ENCODE results near the gene KDM4C. TPM values are rescaled to one million over a fixed set of nuclear protein-coding genes. Genes with fewer than 3 reads are reported as not detected.

KDM4C gene
- total and polyA plus RNA-seq, 2 experiments from 2014 or later: 14.3 to 20.6 TPM

GRCh38 chr9:6761306-6761705 is 3.5 kb downstream of the KDM4C start:
- Histone ChIP-seq H3K4me2 (ENCODE audit: unreplicated experiment) (no peak overlapping the region), H3K27me3 (replicated peaks; ENCODE audit: insufficient read depth) (no peaks in the 10 kb centered on the region), H3K79me2 (ENCODE audit: insufficient read depth) (peaks cover 80% of the 10 kb centered on the region), H3K9me2 (ENCODE audit: insufficient read depth) (no peaks in the 10 kb centered on the region), H3F3A (ENCODE audit: insufficient read depth) (peaks cover 11% of the 10 kb centered on the region), H3K27ac (no peak overlapping the region), H2AFZ (no peak overlapping the region), H3K36me3 (ENCODE audit: low read depth) (no peaks in the 10 kb centered on the region), H3K9me3 (ENCODE audit: low read depth) (no peaks in the 10 kb centered on the region), H3K4me3 (no peak overlapping the region), H4K20me1 (ENCODE audit: insufficient read depth) (no peaks in the 10 kb centered on the region; the same call in 1 of the 2 replicates), H3K9ac (no peak overlapping the region), H3K4me1 (ENCODE audit: insufficient read depth) (peaks cover 25% of the 10 kb centered on the region)
- WGBS, 2 experiments (ENCODE audit: low coverage in 1 of 2, low lambda C conversion rate in 2 of 2, missing lambda C conversion rate in 2 of 2): 99 to 100% methylated on average over 4 of the region's 4 CpGs
- DNase-seq: no peak
- TF ChIP-seq EZH2phosphoT487 (IDR thresholded peaks at IDR 0.05; ENCODE audit: insufficient read depth, low read depth) (no peak), EZH2 (IDR thresholded peaks at IDR 0.05; ENCODE audit: insufficient read depth, poor library complexity, severe bottlenecking) (no peak)
- in situ Hi-C loops (cut with MboI): no loop called here

GRCh38 chr9:6763244-6763643 is 5.5 kb downstream of the KDM4C start:
- peaks cover 11% of the 10 kb centered on the region for H3F3A ChIP-seq (ENCODE audit: insufficient read depth)
- H3K4me2 ChIP-seq (ENCODE audit: unreplicated experiment): no peak overlapping the region
- no peaks in the 10 kb centered on the region; the same call in 1 of the 2 replicates for H4K20me1 ChIP-seq (ENCODE audit: insufficient read depth)
- no peak overlapping the region for H3K4me3 ChIP-seq
- peaks cover 97% of the 10 kb centered on the region for H3K79me2 ChIP-seq (ENCODE audit: insufficient read depth)
- no peaks in the 10 kb centered on the region for H3K9me3 ChIP-seq (ENCODE audit: low read depth)
- H3K27me3 ChIP-seq (replicated peaks; ENCODE audit: insufficient read depth): no peaks in the 10 kb centered on the region
- in situ Hi-C loops (cut with MboI): no loop called here
- no peak for TF ChIP-seq EZH2phosphoT487 (IDR thresholded peaks at IDR 0.05; ENCODE audit: insufficient read depth, low read depth)
- TF ChIP-seq EZH2 (IDR thresholded peaks at IDR 0.05; ENCODE audit: insufficient read depth, poor library complexity, severe bottlenecking): no peak
- H2AFZ ChIP-seq: no peak overlapping the region
- H3K27ac ChIP-seq: no peak overlapping the region
- no peak overlapping the region for H3K9ac ChIP-seq
- peaks cover 25% of the 10 kb centered on the region for H3K4me1 ChIP-seq (ENCODE audit: insufficient read depth)
- no peaks in the 10 kb centered on the region for H3K36me3 ChIP-seq (ENCODE audit: low read depth)
- no peaks in the 10 kb centered on the region for H3K9me2 ChIP-seq (ENCODE audit: insufficient read depth)
- no peak for DNase-seq

DNA sequence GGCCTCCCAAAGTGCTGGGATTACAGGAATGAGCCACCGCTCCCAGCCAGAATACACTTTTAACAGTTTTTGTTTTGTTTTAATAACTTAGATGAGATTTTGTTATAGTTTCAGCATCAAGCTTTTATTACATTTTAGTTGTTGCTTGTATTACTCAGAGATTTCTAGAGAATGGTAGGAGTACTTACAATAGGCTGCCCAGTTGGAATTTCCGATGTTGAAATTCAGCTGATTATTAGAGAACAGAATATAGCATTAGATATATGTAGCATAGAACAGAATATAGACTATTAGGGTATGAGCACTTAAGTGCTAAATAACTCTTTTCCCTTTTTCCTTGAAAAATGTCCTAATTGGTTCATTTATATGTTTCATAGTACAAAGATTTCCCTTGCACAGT is 6.2 kb downstream of the KDM4C start:
- Histone ChIP-seq H3F3A (ENCODE audit: insufficient read depth) (peaks cover 11% of the 10 kb centered on the region), H3K9me2 (ENCODE audit: insufficient read depth) (no peaks in the 10 kb centered on the region), H3K9me3 (ENCODE audit: low read depth) (no peaks in the 10 kb centered on the region), H3K9ac (no peak overlapping the region), H3K4me3 (no peak overlapping the region), H3K36me3 (ENCODE audit: low read depth) (no peaks in the 10 kb centered on the region), H3K27me3 (replicated peaks; ENCODE audit: insufficient read depth) (no peaks in the 10 kb centered on the region), H4K20me1 (ENCODE audit: insufficient read depth) (peaks cover 5% of the 10 kb centered on the region; the same call in 1 of the 2 replicates), H3K79me2 (ENCODE audit: insufficient read depth) (peaks cover 98% of the 10 kb centered on the region), H2AFZ (no peak overlapping the region), H3K27ac (no peak overlapping the region), H3K4me2 (ENCODE audit: unreplicated experiment) (no peak overlapping the region), H3K4me1 (ENCODE audit: insufficient read depth) (peaks cover 25% of the 10 kb centered on the region)
- in situ Hi-C loops (cut with MboI): no loop called here
- no peak for TF ChIP-seq EZH2 (IDR thresholded peaks at IDR 0.05; ENCODE audit: insufficient read depth, poor library complexity, severe bottlenecking)
- TF ChIP-seq EZH2phosphoT487 (IDR thresholded peaks at IDR 0.05; ENCODE audit: insufficient read depth, low read depth): no peak
- WGBS, 2 experiments (ENCODE audit: low coverage in 1 of 2, low lambda C conversion rate in 2 of 2, missing lambda C conversion rate in 2 of 2): 98% methylated on average over 2 of the region's 2 CpGs
- no peak for DNase-seq

DNA sequence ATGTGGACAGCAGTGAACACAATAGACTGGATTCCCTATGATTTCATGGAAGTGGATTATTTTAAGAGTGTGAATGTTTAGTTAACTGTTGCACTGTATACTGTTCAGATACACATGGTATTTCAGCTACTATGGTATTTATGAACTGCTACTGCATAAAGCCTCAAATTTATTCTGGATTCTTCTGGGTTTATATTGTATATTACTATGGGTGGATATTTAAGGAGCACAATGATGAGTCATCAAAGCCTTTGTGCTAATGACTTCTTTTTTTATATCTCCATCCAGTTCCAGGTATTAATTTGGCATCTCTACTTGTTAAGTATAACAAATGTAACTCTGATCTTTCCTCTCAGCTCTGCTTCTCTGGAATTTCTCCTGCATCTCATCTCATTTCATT is 6.8 kb downstream of the KDM4C start:
- Histone ChIP-seq H3K27ac (no peak overlapping the region), H3K4me1 (ENCODE audit: insufficient read depth) (peaks cover 25% of the 10 kb centered on the region), H2AFZ (no peak overlapping the region), H3K9ac (no peak overlapping the region), H3K27me3 (replicated peaks; ENCODE audit: insufficient read depth) (no peaks in the 10 kb centered on the region), H3K9me3 (ENCODE audit: low read depth) (no peaks in the 10 kb centered on the region), H3K4me3 (no peak overlapping the region), H3K36me3 (ENCODE audit: low read depth) (no peaks in the 10 kb centered on the region), H3K4me2 (ENCODE audit: unreplicated experiment) (no peak overlapping the region), H3K79me2 (ENCODE audit: insufficient read depth) (peaks cover 100% of the 10 kb centered on the region), H3K9me2 (ENCODE audit: insufficient read depth) (no peaks in the 10 kb centered on the region), H4K20me1 (ENCODE audit: insufficient read depth) (peaks cover 7% of the 10 kb centered on the region; the same call in 1 of the 2 replicates), H3F3A (ENCODE audit: insufficient read depth) (peaks cover 11% of the 10 kb centered on the region)
- TF ChIP-seq EZH2 (IDR thresholded peaks at IDR 0.05; ENCODE audit: insufficient read depth, poor library complexity, severe bottlenecking) (no peak), EZH2phosphoT487 (IDR thresholded peaks at IDR 0.05; ENCODE audit: insufficient read depth, low read depth) (no peak)
- DNase-seq: peak; percentile 29
- in situ Hi-C loops (cut with MboI): no loop called here

GRCh38 chr9:6764950-6765349 is 7.2 kb downstream of the KDM4C start:
- no peak overlapping the region for H3K27ac ChIP-seq
- WGBS, 2 experiments (ENCODE audit: low coverage in 1 of 2, low lambda C conversion rate in 2 of 2, missing lambda C conversion rate in 2 of 2): 100% methylated on average over 1 of the region's 1 CpG
- TF ChIP-seq EZH2phosphoT487 (IDR thresholded peaks at IDR 0.05; ENCODE audit: insufficient read depth, low read depth): no peak
- TF ChIP-seq EZH2 (IDR thresholded peaks at IDR 0.05; ENCODE audit: insufficient read depth, poor library complexity, severe bottlenecking): no peak

More at GRCh38 chr9:6764950-6765349, 7.2 kb downstream of the KDM4C start:
- Histone ChIP-seq H3F3A (ENCODE audit: insufficient read depth) (peaks cover 10% of the 10 kb centered on the region), H3K27me3 (replicated peaks; ENCODE audit: insufficient read depth) (no peaks in the 10 kb centered on the region), H3K4me2 (ENCODE audit: unreplicated experiment) (no peak overlapping the region), H3K79me2 (ENCODE audit: insufficient read depth) (peaks cover 100% of the 10 kb centered on the region), H3K9me3 (ENCODE audit: low read depth) (no peaks in the 10 kb centered on the region), H3K36me3 (ENCODE audit: low read depth) (no peaks in the 10 kb centered on the region), H3K4me1 (ENCODE audit: insufficient read depth) (peaks cover 23% of the 10 kb centered on the region), H3K9ac (no peak overlapping the region), H3K9me2 (ENCODE audit: insufficient read depth) (no peaks in the 10 kb centered on the region), H2AFZ (no peak overlapping the region), H4K20me1 (ENCODE audit: insufficient read depth) (peaks cover 7% of the 10 kb centered on the region; the same call in 1 of the 2 replicates), H3K4me3 (no peak overlapping the region)
- in situ Hi-C loops (cut with MboI): no loop called here
- no peak for DNase-seq
